Naive B cell (primary cell): ENCODE results near the gene RUNDC1. TPM values are rescaled to one million over a fixed set of nuclear protein-coding genes. Genes with fewer than 3 reads are reported as not detected.

Source experiments
- ATAC-seq, 2 donors: fragments of 150-1000 bp; cut with Tn5 transposase; 2 replicates each; pipeline ENCODE4 v1.10.0; 2021; ENCODE audit warnings: low read depth in 2 of 2, mild to moderate bottlenecking in 2 of 2, moderate library complexity in 2 of 2
- DNase-seq: peaks from one replicate; pipeline ENCODE4 v3.0.0; 2022
- H3K27ac Mint-ChIP-seq, 6 donors: one replicate each; pipeline ENCODE4 v1.8.0; 2020 to 2022; ENCODE audit warnings: mild to moderate bottlenecking in 6 of 6, mixed read lengths in 6 of 6, moderate library complexity in 5 of 6, inconsistent platforms in 2 of 6
- H3K27me3 Mint-ChIP-seq, 3 donors: one replicate each; pipeline ENCODE4 v1.8.0; 2021 to 2022; ENCODE audit warnings: mixed read lengths in 3 of 3, mild to moderate bottlenecking in 1 of 3
- H3K36me3 Mint-ChIP-seq, 2 donors: one replicate each; pipeline ENCODE4 v1.8.0; 2020 to 2022; ENCODE audit warnings: mixed read lengths in 2 of 2, inconsistent platforms in 1 of 2, mild to moderate bottlenecking in 1 of 2
- H3K4me1 Mint-ChIP-seq, 3 donors: one replicate each; pipeline ENCODE4 v1.8.0; 2020 to 2022; ENCODE audit warnings: mixed read lengths in 3 of 3, inconsistent platforms in 1 of 3, mild to moderate bottlenecking in 1 of 3, moderate library complexity in 1 of 3
- H3K4me3 Mint-ChIP-seq, 8 donors: one replicate each; pipeline ENCODE4 v1.8.0; 2020 to 2022; ENCODE audit warnings: mild to moderate bottlenecking in 8 of 8, mixed read lengths in 8 of 8, moderate library complexity in 8 of 8, inconsistent platforms in 2 of 8
- H3K9me3 Mint-ChIP-seq, 7 donors: one replicate each; pipeline ENCODE4 v1.8.0; 2020 to 2022; ENCODE audit warnings: mixed read lengths in 7 of 7, mild to moderate bottlenecking in 5 of 7, inconsistent platforms in 2 of 7, moderate library complexity in 1 of 7
- polyA plus RNA-seq, 6 donors: library from polyadenylated mRNA; unstranded; fragments of 300-500 nt; fragmentation: Illumina TruSeq; gene quantifications; one replicate each; pipeline ENCODE4 v1.2.3, GENCODE V29; 2021; ENCODE audit warnings: low read depth in 6 of 6

RUNDC1 gene
- polyA plus RNA-seq, 6 donors from 2014 or later = 15.3 to 39.6 (median 26.2) TPM

- Mint-ChIP-seq H3K9me3 (no peaks in the 10 kb centered on the region), H3K4me1 (peaks cover 15 to 19% (median 16%) of the 10 kb centered on the region in 3 donors), H3K4me3 (peak overlapping the region in 7 of 8 donors; percentile 16 to 75 (median 53)), H3K27ac (peak overlapping the region in 4 of 6 donors; percentile 27 to 85 (median 70)), H3K27me3 (no peaks in the 10 kb centered on the region), H3K36me3 (no peaks in the 10 kb centered on the region)
- no peak for DNase-seq
- no peak for ATAC-seq
Measured at GRCh38 chr17:43026595-43026994, 46.2 kb downstream of the RUNDC1 start.

GRCh38 chr17:43027091-43028032, 47.0 kb downstream of the RUNDC1 start:
- peak overlapping the region in 3 of 6 donors; percentile 58 to 88 (median 85) for H3K27ac Mint-ChIP-seq
- H3K4me3 Mint-ChIP-seq = peak overlapping the region in 2 of 8 donors; percentile 22 to 75
- no peak for ATAC-seq
- H3K9me3 Mint-ChIP-seq = no peaks in the 10 kb centered on the region
- H3K36me3 Mint-ChIP-seq = no peaks in the 10 kb centered on the region
- DNase-seq = no peak
- H3K4me1 Mint-ChIP-seq = peaks cover 15 to 16% (median 16%) of the 10 kb centered on the region in 3 donors
- H3K27me3 Mint-ChIP-seq = no peaks in the 10 kb centered on the region

GRCh38 chr17:43028221-43028861, 48.0 kb downstream of the RUNDC1 start:
- Mint-ChIP-seq H3K27ac (peak overlapping the region in 2 of 6 donors; percentile 58 to 77), H3K36me3 (no peaks in the 10 kb centered on the region), H3K4me3 (peak overlapping the region in 1 of 8 donors; percentile 32), H3K9me3 (no peaks in the 10 kb centered on the region), H3K4me1 (peaks cover 15 to 16% (median 16%) of the 10 kb centered on the region in 3 donors), H3K27me3 (no peaks in the 10 kb centered on the region)
- ATAC-seq (no peak), DNase-seq (no peak)

- Mint-ChIP-seq H3K27me3 (no peaks in the 10 kb centered on the region), H3K27ac (peak overlapping the region in 2 of 6 donors; percentile 63), H3K9me3 (no peaks in the 10 kb centered on the region), H3K36me3 (no peaks in the 10 kb centered on the region), H3K4me1 (peaks cover 4 to 8% (median 7%) of the 10 kb centered on the region in 3 donors), H3K4me3 (no peak overlapping the region)
- DNase-seq (no peak), ATAC-seq (no peak)
Measured at GRCh38 chr17:43030137-43030767, 49.9 kb downstream of the RUNDC1 start.

DNA sequence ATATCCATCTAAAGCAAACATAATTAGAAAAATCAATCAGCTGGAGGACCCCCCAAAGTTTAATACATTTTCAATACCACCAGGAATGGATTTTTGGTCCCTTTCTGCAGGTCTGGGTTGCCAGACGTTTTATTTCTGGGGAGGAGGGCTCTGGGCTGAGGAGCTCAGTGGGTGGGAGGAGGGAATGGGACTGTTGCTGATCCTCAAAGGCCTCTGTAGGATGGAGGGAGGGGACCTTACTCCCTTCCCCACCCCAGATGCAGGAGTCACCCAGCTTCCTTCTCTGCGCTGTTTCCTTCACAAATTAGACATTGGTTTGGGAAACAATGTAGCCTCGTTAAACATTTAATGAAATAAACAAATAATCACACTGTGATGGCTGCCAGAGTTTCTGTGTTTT, 51.3 kb downstream of the RUNDC1 start:
- H3K27me3 Mint-ChIP-seq = no peaks in the 10 kb centered on the region
- DNase-seq = no peak
- no peak overlapping the region for H3K4me3 Mint-ChIP-seq
- H3K36me3 Mint-ChIP-seq = no peaks in the 10 kb centered on the region
- no peak overlapping the region for H3K27ac Mint-ChIP-seq
- no peaks in the 10 kb centered on the region for H3K9me3 Mint-ChIP-seq
- no peak for ATAC-seq
- H3K4me1 Mint-ChIP-seq = peaks cover 0 to 4% (median 0%) of the 10 kb centered on the region in 3 donors

- no peaks in the 10 kb centered on the region for H3K4me1 Mint-ChIP-seq
- no peaks in the 10 kb centered on the region for H3K36me3 Mint-ChIP-seq
- DNase-seq (no peak), ATAC-seq (no peak)
- no peaks in the 10 kb centered on the region for H3K9me3 Mint-ChIP-seq
- H3K27me3 Mint-ChIP-seq = no peaks in the 10 kb centered on the region
- no peak overlapping the region for H3K4me3 Mint-ChIP-seq
- no peak overlapping the region for H3K27ac Mint-ChIP-seq
Measured at GRCh38 chr17:43033948-43034881, 53.9 kb downstream of the RUNDC1 start.

DNA sequence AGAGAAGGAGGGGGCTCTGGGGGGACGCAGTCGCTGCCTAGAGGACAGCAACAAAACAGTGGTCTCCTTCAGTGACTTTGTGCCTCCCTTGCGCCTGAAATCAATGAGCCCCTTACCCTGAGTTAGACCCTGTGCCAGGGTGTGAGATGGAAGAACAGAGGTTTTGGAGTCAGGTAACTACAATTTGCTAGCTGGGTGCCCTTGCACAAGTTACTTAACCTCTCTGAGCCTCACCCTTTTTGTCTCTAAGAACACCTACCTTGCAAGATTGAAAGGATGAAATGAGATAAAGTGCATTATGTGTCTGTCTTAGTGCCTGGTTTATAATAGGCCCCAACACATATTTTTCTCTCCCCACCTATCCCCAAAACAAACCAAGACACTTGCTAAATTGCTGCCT, 54.5 kb downstream of the RUNDC1 start:
- Mint-ChIP-seq H3K9me3 (no peaks in the 10 kb centered on the region), H3K27ac (no peak overlapping the region), H3K36me3 (no peaks in the 10 kb centered on the region), H3K4me1 (no peaks in the 10 kb centered on the region), H3K4me3 (no peak overlapping the region), H3K27me3 (no peaks in the 10 kb centered on the region)
- DNase-seq (no peak), ATAC-seq (no peak)

DNA sequence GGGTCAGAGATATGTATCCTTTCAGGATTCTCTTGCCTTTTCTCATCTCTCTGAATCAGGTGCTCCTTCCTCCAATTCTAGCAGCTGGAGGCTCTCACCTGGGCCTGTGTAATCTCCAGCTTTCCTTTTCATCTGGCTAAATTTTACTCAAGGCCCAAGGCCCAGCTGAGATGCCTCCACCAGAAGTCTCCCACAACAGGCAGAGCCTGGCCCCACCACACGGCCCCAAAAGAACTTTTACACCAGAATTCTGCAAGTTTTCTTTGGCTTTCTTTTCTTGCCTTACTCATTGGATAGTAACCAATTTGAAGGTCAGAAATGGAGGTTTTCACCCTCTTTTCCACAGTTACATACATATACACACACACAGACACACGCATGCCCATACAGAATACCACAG, 59.3 kb downstream of the RUNDC1 start:
- no peak overlapping the region for H3K4me3 Mint-ChIP-seq
- no peaks in the 10 kb centered on the region for H3K4me1 Mint-ChIP-seq
- peak overlapping the region in 2 of 6 donors; percentile 34 to 71 for H3K27ac Mint-ChIP-seq
- no peak for ATAC-seq
- H3K36me3 Mint-ChIP-seq = no peaks in the 10 kb centered on the region
- H3K27me3 Mint-ChIP-seq = no peaks in the 10 kb centered on the region
- DNase-seq = no peak
- no peaks in the 10 kb centered on the region for H3K9me3 Mint-ChIP-seq

GRCh38 chr17:43040655-43041054, 60.3 kb downstream of the RUNDC1 start:
- Mint-ChIP-seq H3K4me1 (no peaks in the 10 kb centered on the region), H3K27ac (peak overlapping the region in 1 of 6 donors; percentile 90), H3K36me3 (no peaks in the 10 kb centered on the region), H3K27me3 (no peaks in the 10 kb centered on the region), H3K4me3 (no peak overlapping the region), H3K9me3 (no peaks in the 10 kb centered on the region)
- ATAC-seq (no peak), DNase-seq (no peak)

DNA sequence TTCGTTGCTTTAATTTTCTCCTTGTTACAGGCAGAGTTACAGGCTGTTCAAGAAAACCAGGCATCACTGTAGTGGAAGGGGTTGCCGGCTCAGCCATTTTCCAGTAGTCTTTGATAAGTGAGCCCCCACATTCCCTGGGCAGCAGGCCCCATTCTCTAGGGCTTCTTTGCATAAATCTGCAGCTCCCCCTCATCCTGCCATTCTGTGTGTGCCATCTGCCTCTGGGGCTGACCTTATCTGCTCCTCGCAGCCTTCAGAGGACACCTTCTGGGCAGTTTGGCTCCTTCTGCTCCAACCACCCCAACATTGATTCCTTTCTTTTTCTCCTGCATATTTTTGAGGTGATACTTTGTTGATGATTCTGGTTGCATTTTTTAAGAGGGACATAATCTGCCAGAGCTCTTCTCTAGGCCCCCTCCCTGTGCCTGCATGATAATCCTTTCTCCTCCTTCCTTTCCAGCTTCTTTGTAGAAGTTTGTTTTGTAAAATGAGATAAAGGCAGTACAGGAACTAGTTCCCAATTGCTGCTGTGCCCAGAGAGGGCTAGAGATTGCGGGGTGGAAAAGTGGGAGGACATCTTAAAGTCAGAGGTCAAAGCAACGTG, 61.8 kb downstream of the RUNDC1 start:
- Mint-ChIP-seq H3K9me3 (no peaks in the 10 kb centered on the region), H3K27ac (peak overlapping the region in 2 of 6 donors; percentile 53 to 76), H3K4me1 (no peaks in the 10 kb centered on the region), H3K27me3 (no peaks in the 10 kb centered on the region), H3K36me3 (no peaks in the 10 kb centered on the region), H3K4me3 (no peak overlapping the region)
- DNase-seq (no peak), ATAC-seq (no peak)
